Measurements from ENCODE around the gene RBM17.
"Not testable (repeated sequence)": the region's sequence is repeated elsewhere in the genome, so short reads cannot be mapped to it uniquely, and the experiment has no call there.

Gene RBM17

DNA sequence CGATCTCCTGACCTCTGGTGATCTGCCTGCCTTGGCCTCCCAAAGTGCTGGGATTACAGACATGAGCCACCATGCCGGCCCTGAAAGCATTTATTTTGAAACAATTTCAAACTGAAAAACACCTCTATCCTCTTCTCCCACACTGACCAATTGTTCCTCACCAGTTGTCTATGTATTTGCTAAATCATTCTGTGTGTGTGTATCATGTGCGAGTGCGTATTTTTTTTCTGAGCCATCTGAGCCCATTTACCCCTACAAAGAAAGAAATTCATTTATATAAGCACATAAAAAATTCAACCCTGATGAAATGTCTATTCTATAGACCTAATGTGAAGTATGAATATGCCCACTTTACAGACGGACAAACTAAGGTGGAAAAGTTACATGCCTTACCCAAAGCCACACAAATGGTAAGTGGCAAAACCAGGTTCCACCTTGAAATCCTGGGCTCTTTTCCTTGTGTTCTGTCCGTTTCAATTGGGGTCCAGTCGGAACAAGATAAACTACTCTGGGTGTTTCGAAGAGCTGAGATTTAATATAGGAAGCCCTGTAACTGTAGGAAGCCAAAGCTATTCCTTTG is 46.8 kb downstream of the RBM17 start:
- DNase-seq (ENCODE audit: low read depth, low spot score) = no peak

GRCh38 chr10:6136215-6137201 is 47.7 kb downstream of the RBM17 start:
- no peak for DNase-seq (ENCODE audit: low read depth, low spot score)

- DNase-seq (ENCODE audit: low read depth, low spot score) = no peak
These were observed 49.6 kb downstream of the RBM17 start for GRCh38 chr10:6138456-6138855.

GRCh38 chr10:6139470-6139869 is 50.6 kb downstream of the RBM17 start:
- no peak for DNase-seq (ENCODE audit: low read depth, low spot score)

DNA sequence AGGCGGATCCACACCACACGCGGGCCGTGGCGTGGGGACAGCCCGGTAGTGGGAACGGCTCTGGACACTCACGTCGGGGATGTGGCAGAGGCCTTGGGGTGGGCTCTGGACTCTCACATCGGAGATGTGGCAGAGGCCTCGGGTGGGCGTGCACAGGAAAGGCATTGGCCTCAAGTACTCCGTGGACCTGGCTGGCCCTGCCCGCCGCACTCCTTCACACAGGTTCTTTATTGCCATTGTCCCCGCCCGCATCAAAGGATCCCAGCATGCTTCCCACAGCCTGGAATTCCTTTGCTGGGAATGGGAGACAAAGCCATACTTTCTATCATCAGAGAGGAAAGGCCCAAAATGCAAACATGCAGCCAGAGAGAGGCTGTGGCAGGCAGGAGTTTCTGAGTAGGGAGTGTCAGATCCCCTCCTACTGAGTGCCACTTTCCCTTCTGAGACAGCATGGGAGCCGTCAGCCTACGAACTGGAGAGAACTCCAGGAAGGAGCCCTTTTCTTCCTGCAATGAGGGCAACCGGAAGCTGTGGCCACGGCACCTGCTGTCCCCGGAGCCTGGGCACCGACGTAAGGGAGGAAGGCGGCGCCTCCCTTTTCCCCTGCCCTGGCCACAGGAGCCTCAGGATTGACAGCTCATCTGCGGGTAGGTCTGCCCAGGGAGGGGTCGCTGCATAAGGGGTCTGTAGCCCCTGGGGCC is 51.5 kb downstream of the RBM17 start:
- no peak for DNase-seq (ENCODE audit: low read depth, low spot score)

DNA sequence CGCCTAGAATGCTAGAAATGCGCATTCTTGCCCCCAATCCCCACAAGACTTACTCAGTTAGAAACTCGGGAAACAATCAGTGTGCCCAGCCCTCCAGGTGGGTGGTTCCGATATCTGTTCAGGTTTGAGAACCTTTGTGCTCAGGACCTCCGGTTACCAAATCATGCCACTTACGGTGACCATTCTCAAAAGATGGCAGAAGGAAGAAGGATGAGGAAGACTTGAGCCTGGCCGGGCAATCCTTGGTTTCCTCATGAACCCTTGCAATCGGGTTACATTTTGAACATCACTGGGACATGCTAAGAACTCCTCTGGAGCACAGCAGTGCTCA is 52.1 kb downstream of the RBM17 start:
- no peak for DNase-seq (ENCODE audit: low read depth, low spot score)

DNA sequence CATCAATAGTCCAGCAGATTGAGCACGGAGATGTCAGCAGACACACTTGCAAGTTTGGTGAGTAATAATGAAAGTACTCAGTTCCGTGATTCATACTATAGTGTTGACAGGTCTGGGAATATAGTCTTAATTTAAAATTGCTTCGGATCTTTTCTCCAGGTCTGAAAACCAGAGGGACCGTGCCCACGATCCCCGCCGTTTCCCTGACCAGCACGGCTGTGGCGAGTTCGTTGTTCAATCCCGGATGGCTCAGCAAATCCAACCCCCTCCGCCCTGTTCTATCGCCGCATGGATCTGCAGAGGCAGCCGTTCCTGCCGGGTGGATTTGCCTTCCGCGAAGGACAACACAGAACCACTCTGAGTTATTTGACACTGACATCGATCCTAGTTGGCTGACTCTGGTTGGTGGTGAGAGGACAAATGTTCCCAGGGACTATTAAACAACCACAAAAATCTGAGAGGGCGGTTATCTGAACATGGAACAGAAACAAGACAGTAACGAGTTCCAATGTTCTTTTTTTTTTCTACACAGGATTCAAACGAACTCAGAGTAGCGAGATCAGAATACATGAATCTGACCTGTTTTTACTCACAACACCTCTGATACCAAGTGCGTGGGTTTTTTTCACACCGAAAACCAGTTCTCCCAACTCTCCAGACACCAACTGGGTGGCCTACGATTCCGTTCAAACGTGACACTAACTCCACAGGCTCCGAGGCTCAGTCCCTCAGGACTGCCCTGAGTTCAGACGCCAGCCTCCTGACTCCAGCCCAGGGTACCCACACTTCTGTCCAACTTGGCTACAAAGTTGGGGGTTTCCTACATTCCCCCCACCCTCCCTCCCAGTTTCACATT is 52.7 kb downstream of the RBM17 start:
- no peak for DNase-seq (ENCODE audit: low read depth, low spot score)

DNA sequence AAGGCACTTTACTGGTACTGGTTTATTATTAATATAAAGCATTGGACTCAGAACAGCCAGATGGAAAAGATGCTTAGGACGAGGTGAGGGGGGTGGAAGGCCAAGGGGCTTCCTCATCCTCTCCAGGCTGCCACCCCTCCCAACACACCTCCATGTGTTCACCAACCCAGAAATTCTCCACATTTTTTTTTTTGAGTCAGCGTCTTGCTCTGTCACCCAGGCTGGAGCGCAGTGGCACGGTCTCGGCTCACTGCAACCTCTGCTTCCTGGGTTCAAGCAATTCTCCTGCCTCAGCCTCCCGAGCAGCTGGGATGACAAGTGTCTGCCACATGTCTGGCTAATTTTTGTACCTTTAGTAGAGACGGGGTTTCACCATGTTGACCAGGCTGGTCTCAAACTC is 53.4 kb downstream of the RBM17 start:
- not testable (repeated sequence) for DNase-seq (ENCODE audit: low read depth, low spot score)

GRCh38 chr10:6142644-6143043 is 53.8 kb downstream of the RBM17 start:
- DNase-seq (ENCODE audit: low read depth, low spot score) = no peak

DNA sequence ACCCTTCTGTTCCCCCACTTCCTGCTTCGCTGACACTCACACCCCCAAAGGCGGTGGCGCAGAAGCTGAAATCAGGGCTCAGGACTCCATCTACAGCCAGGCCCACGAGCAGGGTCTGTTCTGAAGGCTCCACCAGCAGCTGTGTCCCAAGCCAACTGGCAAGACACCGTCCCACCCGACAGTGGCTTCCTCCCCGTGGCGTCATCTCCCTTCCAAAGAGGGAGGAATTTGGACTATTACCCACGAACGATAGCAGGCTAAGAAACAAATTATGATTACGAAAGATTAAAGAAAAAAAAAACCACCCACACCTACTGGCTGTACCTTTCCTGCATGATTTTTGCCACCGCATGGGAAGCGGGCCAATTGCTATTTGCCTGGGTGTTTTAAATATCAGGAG is 54.3 kb downstream of the RBM17 start:
- no peak for DNase-seq (ENCODE audit: low read depth, low spot score)

- DNase-seq (ENCODE audit: low read depth, low spot score) = no peak
These were observed 55.8 kb downstream of the RBM17 start for GRCh38 chr10:6144406-6145165.

DNA sequence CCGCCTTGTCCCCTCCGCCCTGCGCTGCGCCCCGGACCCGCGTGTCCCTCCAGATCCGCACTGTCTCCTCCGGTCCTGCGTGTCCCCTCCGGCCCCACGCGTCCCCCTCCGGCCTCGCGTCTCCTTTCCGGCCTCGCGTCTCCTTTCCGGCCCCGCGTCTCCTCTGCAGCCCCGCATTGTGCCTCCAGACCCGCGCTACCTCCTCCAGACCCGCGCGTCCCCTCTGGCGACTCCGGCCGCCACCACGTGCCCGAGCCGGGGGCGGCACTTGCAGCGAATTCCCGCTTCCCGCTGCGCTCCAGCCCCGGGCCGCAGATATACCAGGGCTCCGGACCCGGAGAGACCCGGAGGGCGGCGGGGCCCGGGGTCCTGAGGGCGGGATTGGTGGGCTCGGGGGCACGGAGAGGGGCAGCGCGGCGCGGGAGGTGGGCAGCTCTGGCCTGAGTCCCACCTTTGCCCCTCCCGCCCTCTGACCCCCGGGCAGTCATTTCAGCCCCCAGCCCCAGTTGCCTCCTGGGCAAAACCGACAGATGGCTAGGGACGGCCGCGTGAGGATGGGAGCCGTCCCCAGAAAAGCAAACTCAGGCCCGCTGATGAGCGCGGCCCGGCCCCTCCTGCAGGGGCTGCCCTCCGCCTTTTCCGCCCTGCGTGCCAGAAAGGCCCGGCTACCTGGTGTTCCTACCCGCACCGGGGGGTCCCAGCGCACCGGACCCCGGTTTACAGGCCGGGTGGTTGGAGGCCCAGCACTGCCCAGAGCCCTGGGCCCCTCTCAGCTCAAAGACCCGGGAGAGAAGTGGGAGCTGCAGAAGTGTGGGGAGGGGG is 56.5 kb downstream of the RBM17 start:
- no peak for DNase-seq (ENCODE audit: low read depth, low spot score)

DNA sequence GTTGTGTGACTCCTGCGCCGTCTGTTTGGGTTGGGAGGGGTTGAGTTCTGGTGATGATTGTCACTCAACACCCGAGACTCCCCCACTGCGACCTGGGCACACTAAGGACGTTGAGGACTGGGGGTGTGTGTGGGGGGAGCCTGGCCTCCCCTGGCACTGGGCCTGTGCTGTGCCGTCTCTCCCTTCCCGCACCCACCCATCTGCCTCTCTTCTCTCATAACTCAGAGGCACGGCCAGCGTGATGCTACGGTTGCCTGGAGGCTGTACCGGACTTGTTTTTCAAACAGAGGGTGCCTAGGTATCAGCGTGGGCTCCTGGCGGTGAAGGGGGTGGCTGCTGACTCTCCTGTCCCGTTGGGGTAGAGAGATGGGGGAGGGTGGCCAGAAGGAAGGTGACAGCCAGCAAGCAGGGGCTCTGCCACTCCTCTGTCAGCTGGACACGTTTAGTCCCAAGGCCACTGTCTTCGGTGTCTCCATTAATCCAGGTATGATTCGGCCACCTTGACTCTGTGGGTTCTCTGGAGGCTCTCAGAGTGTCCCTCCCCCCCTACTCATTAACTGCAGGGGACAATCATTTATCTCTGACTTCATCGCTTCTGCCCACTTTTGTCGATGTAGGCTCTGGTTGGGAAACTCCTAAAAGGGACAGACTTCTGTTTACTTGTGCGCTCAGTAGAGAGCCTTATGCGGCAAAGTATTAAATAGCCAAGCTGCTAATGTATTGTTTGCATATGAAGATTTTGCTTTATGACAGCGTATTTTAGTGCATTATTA is 57.4 kb downstream of the RBM17 start:
- no peak for DNase-seq (ENCODE audit: low read depth, low spot score)

DNA sequence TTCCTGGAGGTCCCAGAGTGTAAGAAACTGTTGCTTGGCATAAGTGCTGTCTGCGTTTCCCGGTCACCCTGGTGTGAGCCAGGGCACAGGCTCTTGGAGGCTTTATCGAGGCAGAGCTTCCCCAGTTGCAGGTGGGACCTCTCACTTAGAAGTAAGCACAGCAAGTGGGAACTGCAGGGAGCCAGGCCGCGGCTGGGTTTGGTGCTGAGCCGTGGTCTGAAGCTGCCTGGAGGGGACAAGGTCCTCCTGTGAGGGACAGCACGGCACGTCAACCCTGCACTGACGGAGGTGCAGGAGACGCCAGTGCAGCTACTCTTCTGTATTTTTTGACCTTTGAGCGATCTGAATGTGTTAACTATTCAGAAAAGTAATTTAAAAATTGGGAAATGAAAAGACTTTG is 58.1 kb downstream of the RBM17 start:
- DNase-seq (ENCODE audit: low read depth, low spot score) = no peak

GRCh38 chr10:6148251-6148701 is 59.4 kb downstream of the RBM17 start:
- no peak for DNase-seq (ENCODE audit: low read depth, low spot score)

GRCh38 chr10:6148908-6149307 is 60.1 kb downstream of the RBM17 start:
- no peak for DNase-seq (ENCODE audit: low read depth, low spot score)

- DNase-seq (ENCODE audit: low read depth, low spot score) = no peak
These were observed 62.5 kb downstream of the RBM17 start for GRCh38 chr10:6151087-6151977.

DNA sequence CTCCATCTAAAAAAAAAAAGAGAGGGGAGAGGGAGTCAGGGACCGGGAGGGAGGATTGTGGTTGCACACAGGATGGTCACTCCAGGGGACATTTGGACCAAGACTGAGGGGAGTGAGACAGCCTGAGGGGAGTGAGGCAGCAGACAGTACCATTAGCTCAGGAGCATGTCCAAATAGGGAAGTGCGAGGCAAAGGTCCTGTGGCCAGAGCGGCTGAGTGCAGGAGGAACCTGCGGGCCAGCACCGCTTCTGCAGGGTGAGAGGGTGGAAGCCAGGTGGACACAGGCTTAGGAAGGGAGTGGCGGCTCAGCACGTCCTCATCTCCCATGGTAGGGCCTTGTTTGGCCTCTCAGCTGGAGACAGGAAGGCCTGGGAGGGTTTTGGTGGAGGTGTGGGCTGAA is 65.0 kb downstream of the RBM17 start:
- no peak for DNase-seq (ENCODE audit: low read depth, low spot score)

All from brain pericyte (primary cell).